WTC11 (cell line): ENCODE results near the gene P2RX3. TPM values are rescaled to one million over a fixed set of nuclear protein-coding genes. Genes with fewer than 3 reads are reported as not detected.

Experiments
- ATAC-seq: fragments of 200-7000 bp; cut with Tn5 transposase; 2 replicates; pipeline ENCODE4 v1.10.0; 2021; ENCODE audit warnings: mild to moderate bottlenecking, moderate library complexity
- CTCF ChIA-PET: fragments of 300-600 bp; sonication (Branson Sonifier 250); formaldehyde crosslinking; loops from one replicate; lab custom pipeline; 2021; ENCODE audit warnings: antibody characterized with exemption; lab: Charles Lee
- POLR2A ChIA-PET: fragments of 350-600 bp; sonication (Branson Sonifier 250); formaldehyde crosslinking; loops from one replicate; lab custom pipeline; 2021; ENCODE audit warnings: antibody characterized with exemption; lab: Charles Lee
- DNase-seq: peaks from one replicate; pipeline ENCODE4 v3.0.0; 2021; ENCODE audit warnings: low spot score
- H3K27ac Mint-ChIP-seq: 2 replicates; pipeline ENCODE4 v1.8.0; 2021; ENCODE audit warnings: mixed read lengths
- H3K27me3 Mint-ChIP-seq: 2 replicates; pipeline ENCODE4 v1.8.0; 2021; ENCODE audit warnings: low read depth, mild to moderate bottlenecking, moderate library complexity, mixed read lengths
- H3K36me3 Mint-ChIP-seq: 2 replicates; pipeline ENCODE4 v1.8.0; 2021; ENCODE audit warnings: mixed read lengths
- H3K4me1 Mint-ChIP-seq: 2 replicates; pipeline ENCODE4 v1.8.0; 2022; ENCODE audit warnings: mixed read lengths
- H3K4me3 Mint-ChIP-seq: 2 replicates; pipeline ENCODE4 v1.8.0; 2021; ENCODE audit warnings: mild to moderate bottlenecking, moderate library complexity, mixed read lengths
- H3K9me3 Mint-ChIP-seq: 2 replicates; pipeline ENCODE4 v1.8.0; 2021; ENCODE audit warnings: mixed read lengths
- AR ChIP-seq: fragments of 250-450 bp; sonication (Bioruptor Pico); IDR thresholded peaks from 2 replicates; pipeline ENCODE4 v1.9.0; 2021; ENCODE audit warnings: mild to moderate bottlenecking
- CTCF ChIP-seq: fragments of 200-600 bp; IDR thresholded peaks from 2 replicates; pipeline ENCODE4 v1.8.0; 2022; ENCODE audit warnings: antibody characterized with exemption
- FOXJ3 ChIP-seq: sonication (generic); formaldehyde crosslinking; IDR thresholded peaks from 2 replicates; pipeline ENCODE4 v1.9.0; 2021; ENCODE audit warnings: missing genetic modification reagents, mild to moderate bottlenecking, borderline replicate concordance
- FOXK1 ChIP-seq: sonication (generic); formaldehyde crosslinking; IDR thresholded peaks from 2 replicates; pipeline ENCODE4 v1.8.0; 2022; ENCODE audit warnings: mild to moderate bottlenecking, moderate library complexity, missing genetic modification reagents
- GRHL2 ChIP-seq: fragments of 250-450 bp; sonication (Bioruptor Pico); IDR thresholded peaks from 2 replicates; pipeline ENCODE4 v1.8.0; 2022; ENCODE audit warnings: mild to moderate bottlenecking, moderate library complexity; ENCODE audit not compliant: insufficient replicate concordance, severe bottlenecking
- IRF2 ChIP-seq: sonication (generic); formaldehyde crosslinking; IDR thresholded peaks from 2 replicates; pipeline ENCODE4 v1.8.0; 2022; ENCODE audit warnings: low read depth, missing genetic modification reagents, borderline replicate concordance
- KAT7 ChIP-seq: sonication (generic); formaldehyde crosslinking; IDR thresholded peaks from 2 replicates; pipeline ENCODE4 v1.8.1; 2023; ENCODE audit warnings: missing genetic modification reagents, mild to moderate bottlenecking, borderline replicate concordance
- NFATC4 ChIP-seq: fragments of 250-450 bp; sonication (Bioruptor Pico); IDR thresholded peaks from 2 replicates; pipeline ENCODE4 v1.9.0; 2021; ENCODE audit warnings: mild to moderate bottlenecking
- PRRX2 ChIP-seq: fragments of 250-450 bp; sonication (Bioruptor Pico); IDR thresholded peaks from 2 replicates; pipeline ENCODE4 v1.8.0; 2021; ENCODE audit warnings: mild to moderate bottlenecking
- SOX15 ChIP-seq: fragments of 250-450 bp; sonication (Bioruptor Pico); IDR thresholded peaks from 2 replicates; pipeline ENCODE4 v1.9.0; 2021; ENCODE audit warnings: mild to moderate bottlenecking
- TCF7 ChIP-seq: sonication (generic); formaldehyde crosslinking; IDR thresholded peaks from 2 replicates; pipeline ENCODE4 v1.8.0; 2022; ENCODE audit warnings: mild to moderate bottlenecking, low read depth, missing genetic modification reagents, moderate library complexity
- TEAD1 ChIP-seq: sonication (generic); formaldehyde crosslinking; IDR thresholded peaks from 2 replicates; pipeline ENCODE4 v1.8.0; 2022; ENCODE audit warnings: mild to moderate bottlenecking, missing genetic modification reagents
- TP53 ChIP-seq: sonication (generic); formaldehyde crosslinking; IDR thresholded peaks from 2 replicates; pipeline ENCODE4 v1.8.1; 2023; ENCODE audit warnings: mild to moderate bottlenecking, missing genetic modification reagents
- USF1 ChIP-seq: sonication (generic); formaldehyde crosslinking; IDR thresholded peaks from 2 replicates; pipeline ENCODE4 v1.8.0; 2022; ENCODE audit warnings: mild to moderate bottlenecking, missing genetic modification reagents
- ZNF121 ChIP-seq: sonication (generic); formaldehyde crosslinking; IDR thresholded peaks from 2 replicates; pipeline ENCODE4 v1.8.0; 2023; ENCODE audit warnings: missing genetic modification reagents
- ZNF232 ChIP-seq: sonication (generic); formaldehyde crosslinking; IDR thresholded peaks from 2 replicates; pipeline ENCODE4 v1.8.0; 2022; ENCODE audit warnings: mild to moderate bottlenecking, missing genetic modification reagents
- total RNA-seq: library from RNA; stranded (reverse); gene quantifications from 3 replicates; pipeline ENCODE4 v1.2.3, GENCODE V29; 2021
- TF ChIP-seq, protein P1 (sequence below): sonication (generic); formaldehyde crosslinking; IDR thresholded peaks from 2 replicates; pipeline ENCODE4 v1.8.1; 2022; ENCODE audit warnings: mild to moderate bottlenecking, missing genetic modification reagents, moderate library complexity, borderline replicate concordance
- TF ChIP-seq, protein P2 (sequence below): sonication (generic); formaldehyde crosslinking; IDR thresholded peaks from 2 replicates; pipeline ENCODE4 v1.8.0; 2022; ENCODE audit warnings: mild to moderate bottlenecking, missing genetic modification reagents
- TF ChIP-seq, protein P3 (sequence below): sonication (generic); formaldehyde crosslinking; IDR thresholded peaks from 2 replicates; pipeline ENCODE4 v1.8.1; 2022; ENCODE audit warnings: low read depth, mild to moderate bottlenecking, moderate library complexity, missing genetic modification reagents, borderline replicate concordance
- TF ChIP-seq, protein P4 (sequence below): sonication (generic); formaldehyde crosslinking; IDR thresholded peaks from 2 replicates; pipeline ENCODE4 v1.8.1; 2022; ENCODE audit warnings: low read depth, missing genetic modification reagents, borderline replicate concordance

The P2RX3 gene
- total RNA-seq, 1 experiment from 2014 or later, result 0.26 TPM

- peak overlapping the region; percentile 88 for H3K4me3 Mint-ChIP-seq
- POLR2A ChIA-PET, result interaction anchor here (0.6 to 2.9 kb wide), 6 partner anchors 8 to 388 kb away, joined by 3 to 29 read pairs (median 4); partner anchors contain the start of gene MED19
Observed at GRCh38 chr11:57323855-57324153, 14.3 kb upstream of the P2RX3 start.

More at GRCh38 chr11:57323855-57324153, 14.3 kb upstream of the P2RX3 start:
- ATAC-seq, result no peak
- CTCF ChIA-PET, result interaction anchor here (0.9 to 3.7 kb wide), 5 partner anchors 11 to 27 kb away, joined by 3 to 20 read pairs (median 5); partner anchors contain the start of genes P2RX3 and SSRP1
- TF ChIP-seq FOXK1 (CRISPR knock-in tag), result no peak
- TF ChIP-seq AR, result no peak
- no peak for TF ChIP-seq USF1 (CRISPR knock-in tag)
- no peak for TF ChIP-seq IRF2 (CRISPR knock-in tag)
- TF ChIP-seq KAT7 (CRISPR knock-in tag), result no peak
- no peak for TF ChIP-seq TP53 (CRISPR knock-in tag)
- TF ChIP-seq, protein P1, sequence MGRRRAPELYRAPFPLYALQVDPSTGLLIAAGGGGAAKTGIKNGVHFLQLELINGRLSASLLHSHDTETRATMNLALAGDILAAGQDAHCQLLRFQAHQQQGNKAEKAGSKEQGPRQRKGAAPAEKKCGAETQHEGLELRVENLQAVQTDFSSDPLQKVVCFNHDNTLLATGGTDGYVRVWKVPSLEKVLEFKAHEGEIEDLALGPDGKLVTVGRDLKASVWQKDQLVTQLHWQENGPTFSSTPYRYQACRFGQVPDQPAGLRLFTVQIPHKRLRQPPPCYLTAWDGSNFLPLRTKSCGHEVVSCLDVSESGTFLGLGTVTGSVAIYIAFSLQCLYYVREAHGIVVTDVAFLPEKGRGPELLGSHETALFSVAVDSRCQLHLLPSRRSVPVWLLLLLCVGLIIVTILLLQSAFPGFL (CRISPR knock-in tag), result no peak
- TF ChIP-seq, protein P2, sequence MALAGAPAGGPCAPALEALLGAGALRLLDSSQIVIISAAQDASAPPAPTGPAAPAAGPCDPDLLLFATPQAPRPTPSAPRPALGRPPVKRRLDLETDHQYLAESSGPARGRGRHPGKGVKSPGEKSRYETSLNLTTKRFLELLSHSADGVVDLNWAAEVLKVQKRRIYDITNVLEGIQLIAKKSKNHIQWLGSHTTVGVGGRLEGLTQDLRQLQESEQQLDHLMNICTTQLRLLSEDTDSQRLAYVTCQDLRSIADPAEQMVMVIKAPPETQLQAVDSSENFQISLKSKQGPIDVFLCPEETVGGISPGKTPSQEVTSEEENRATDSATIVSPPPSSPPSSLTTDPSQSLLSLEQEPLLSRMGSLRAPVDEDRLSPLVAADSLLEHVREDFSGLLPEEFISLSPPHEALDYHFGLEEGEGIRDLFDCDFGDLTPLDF (CRISPR knock-in tag), result no peak
- no peak for TF ChIP-seq GRHL2 (CRISPR knock-in tag)
- TF ChIP-seq CTCF, result no peak
- TF ChIP-seq PRRX2 (CRISPR knock-in tag), result no peak
- TF ChIP-seq, protein P3, sequence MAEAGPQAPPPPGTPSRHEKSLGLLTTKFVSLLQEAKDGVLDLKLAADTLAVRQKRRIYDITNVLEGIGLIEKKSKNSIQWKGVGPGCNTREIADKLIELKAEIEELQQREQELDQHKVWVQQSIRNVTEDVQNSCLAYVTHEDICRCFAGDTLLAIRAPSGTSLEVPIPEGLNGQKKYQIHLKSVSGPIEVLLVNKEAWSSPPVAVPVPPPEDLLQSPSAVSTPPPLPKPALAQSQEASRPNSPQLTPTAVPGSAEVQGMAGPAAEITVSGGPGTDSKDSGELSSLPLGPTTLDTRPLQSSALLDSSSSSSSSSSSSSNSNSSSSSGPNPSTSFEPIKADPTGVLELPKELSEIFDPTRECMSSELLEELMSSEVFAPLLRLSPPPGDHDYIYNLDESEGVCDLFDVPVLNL (CRISPR knock-in tag), result no peak
- TF ChIP-seq ZNF121 (CRISPR knock-in tag), result no peak
- no peak for TF ChIP-seq SOX15
- TF ChIP-seq ZNF232 (CRISPR knock-in tag), result no peak
- TF ChIP-seq TEAD1 (CRISPR knock-in tag), result no peak
- TF ChIP-seq NFATC4 (CRISPR knock-in tag), result no peak
- no peak for TF ChIP-seq FOXJ3 (CRISPR knock-in tag)
- TF ChIP-seq, protein P4, sequence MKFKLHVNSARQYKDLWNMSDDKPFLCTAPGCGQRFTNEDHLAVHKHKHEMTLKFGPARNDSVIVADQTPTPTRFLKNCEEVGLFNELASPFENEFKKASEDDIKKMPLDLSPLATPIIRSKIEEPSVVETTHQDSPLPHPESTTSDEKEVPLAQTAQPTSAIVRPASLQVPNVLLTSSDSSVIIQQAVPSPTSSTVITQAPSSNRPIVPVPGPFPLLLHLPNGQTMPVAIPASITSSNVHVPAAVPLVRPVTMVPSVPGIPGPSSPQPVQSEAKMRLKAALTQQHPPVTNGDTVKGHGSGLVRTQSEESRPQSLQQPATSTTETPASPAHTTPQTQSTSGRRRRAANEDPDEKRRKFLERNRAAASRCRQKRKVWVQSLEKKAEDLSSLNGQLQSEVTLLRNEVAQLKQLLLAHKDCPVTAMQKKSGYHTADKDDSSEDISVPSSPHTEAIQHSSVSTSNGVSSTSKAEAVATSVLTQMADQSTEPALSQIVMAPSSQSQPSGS (CRISPR knock-in tag), result no peak
- no peak for TF ChIP-seq TCF7 (CRISPR knock-in tag)
- Mint-ChIP-seq H3K4me1 (peaks cover 52% of the 10 kb centered on the region), H3K27ac (peak overlapping the region; percentile 89), H3K9me3 (no peaks in the 10 kb centered on the region), H3K36me3 (peaks cover 44% of the 10 kb centered on the region), H3K27me3 (no peaks in the 10 kb centered on the region)
- DNase-seq, result no peak
